SK-N-SH treated with all-trans-retinoic acid at 6 μM for 48 hours (cell line): ENCODE results near the gene SPEN.

Experiments
- ARNTL ChIP-seq: fragments of 450-650 bp; formaldehyde crosslinking; IDR thresholded peaks from 2 replicates; pipeline ENCODE4 v1.5.0; 2020; ENCODE audit warnings: low read depth, mild to moderate bottlenecking, moderate library complexity, borderline replicate concordance
- BACH2 ChIP-seq: fragments of 250-450 bp; sonication (Bioruptor Pico); IDR thresholded peaks from 2 replicates; pipeline ENCODE4 v1.9.0; 2021; ENCODE audit warnings: mild to moderate bottlenecking, borderline replicate concordance
- RARB ChIP-seq: fragments of 250-450 bp; sonication (Bioruptor Pico); IDR thresholded peaks from 2 replicates; pipeline ENCODE4 v1.8.0; 2021; ENCODE audit warnings: mild to moderate bottlenecking, moderate library complexity
- SNAI2 ChIP-seq: fragments of 250-450 bp; sonication (Bioruptor Pico); IDR thresholded peaks from 2 replicates; pipeline ENCODE4 v1.5.0; 2020; ENCODE audit warnings: mild to moderate bottlenecking, moderate library complexity
- TCF4 ChIP-seq: fragments of 250-450 bp; sonication (Bioruptor Pico); IDR thresholded peaks from 2 replicates; pipeline ENCODE4 v1.8.0; 2021; ENCODE audit warnings: mild to moderate bottlenecking, moderate library complexity, borderline replicate concordance
- TOX ChIP-seq: fragments of 250-450 bp; sonication (Bioruptor Pico); IDR thresholded peaks from 2 replicates; pipeline ENCODE4 v1.8.0; 2021; ENCODE audit warnings: mild to moderate bottlenecking, moderate library complexity, borderline replicate concordance
- ZFP3 ChIP-seq: fragments of 250-450 bp; sonication (Bioruptor Pico); IDR thresholded peaks from 2 replicates; pipeline ENCODE4 v1.5.0; 2020; ENCODE audit warnings: mild to moderate bottlenecking, moderate library complexity
- ZFP30 ChIP-seq: fragments of 450-650 bp; formaldehyde crosslinking; IDR thresholded peaks from 2 replicates; pipeline ENCODE4 v1.5.0; 2022; ENCODE audit warnings: mild to moderate bottlenecking, moderate library complexity
- ZNF70 ChIP-seq: fragments of 450-650 bp; formaldehyde crosslinking; IDR thresholded peaks from 2 replicates; pipeline ENCODE4 v1.5.0; 2020; ENCODE audit warnings: mild to moderate bottlenecking, moderate library complexity
- ZNF8 ChIP-seq: fragments of 450-650 bp; formaldehyde crosslinking; IDR thresholded peaks from 2 replicates; pipeline ENCODE4 v1.5.0; 2020; ENCODE audit warnings: mild to moderate bottlenecking, moderate library complexity
- TF ChIP-seq, protein P1 (sequence below): fragments of 250-450 bp; sonication (Bioruptor Pico); IDR thresholded peaks from 2 replicates; pipeline ENCODE4 v1.5.1; 2020; ENCODE audit warnings: low read depth, mild to moderate bottlenecking, moderate library complexity
- TF ChIP-seq, protein P2 (sequence below): fragments of 250-450 bp; sonication (Bioruptor Pico); IDR thresholded peaks from 2 replicates; pipeline ENCODE4 v1.8.0; 2021; ENCODE audit warnings: low read depth, mild to moderate bottlenecking, moderate library complexity, borderline replicate concordance
- TF ChIP-seq, protein P3 (sequence below): fragments of 250-450 bp; sonication (Bioruptor Pico); IDR thresholded peaks from 2 replicates; pipeline ENCODE4 v1.8.0; 2020; ENCODE audit warnings: mild to moderate bottlenecking, moderate library complexity, borderline replicate concordance
- TF ChIP-seq, protein P4 (sequence below): fragments of 250-450 bp; sonication (Bioruptor Pico); IDR thresholded peaks from 2 replicates; pipeline ENCODE4 v1.5.0; 2020; ENCODE audit warnings: mild to moderate bottlenecking, moderate library complexity

DNA sequence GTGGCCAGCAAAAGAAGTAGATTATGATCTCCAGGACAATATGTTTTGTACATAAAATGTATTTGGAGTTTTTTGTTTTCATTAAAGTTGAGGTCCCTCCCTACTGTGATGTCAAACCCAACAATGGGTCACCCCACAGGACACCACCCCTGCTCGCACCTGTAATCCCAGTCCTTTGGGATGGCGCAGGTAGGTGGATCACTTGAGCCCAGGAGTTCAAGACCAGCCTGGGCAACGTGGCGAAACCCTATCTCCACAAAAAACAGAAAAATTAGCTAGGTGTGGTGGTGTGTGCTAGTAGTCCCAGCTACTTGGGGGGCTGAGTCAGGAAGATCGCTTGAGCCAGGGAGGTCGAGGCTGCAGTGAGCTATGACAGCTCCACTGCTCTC is 119.4 kb downstream of the SPEN start:
- no peak for TF ChIP-seq TCF4
- TF ChIP-seq, protein P1, sequence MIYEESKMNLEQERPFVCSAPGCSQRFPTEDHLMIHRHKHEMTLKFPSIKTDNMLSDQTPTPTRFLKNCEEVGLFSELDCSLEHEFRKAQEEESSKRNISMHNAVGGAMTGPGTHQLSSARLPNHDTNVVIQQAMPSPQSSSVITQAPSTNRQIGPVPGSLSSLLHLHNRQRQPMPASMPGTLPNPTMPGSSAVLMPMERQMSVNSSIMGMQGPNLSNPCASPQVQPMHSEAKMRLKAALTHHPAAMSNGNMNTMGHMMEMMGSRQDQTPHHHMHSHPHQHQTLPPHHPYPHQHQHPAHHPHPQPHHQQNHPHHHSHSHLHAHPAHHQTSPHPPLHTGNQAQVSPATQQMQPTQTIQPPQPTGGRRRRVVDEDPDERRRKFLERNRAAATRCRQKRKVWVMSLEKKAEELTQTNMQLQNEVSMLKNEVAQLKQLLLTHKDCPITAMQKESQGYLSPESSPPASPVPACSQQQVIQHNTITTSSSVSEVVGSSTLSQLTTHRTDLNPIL (CRISPR knock-in tag) = no peak
- no peak for TF ChIP-seq TOX (CRISPR knock-in tag)
- TF ChIP-seq SNAI2 (CRISPR knock-in tag) = no peak
- TF ChIP-seq ZFP30 (CRISPR knock-in tag) = no peak
- no peak for TF ChIP-seq RARB (CRISPR knock-in tag)
- TF ChIP-seq, protein P2, sequence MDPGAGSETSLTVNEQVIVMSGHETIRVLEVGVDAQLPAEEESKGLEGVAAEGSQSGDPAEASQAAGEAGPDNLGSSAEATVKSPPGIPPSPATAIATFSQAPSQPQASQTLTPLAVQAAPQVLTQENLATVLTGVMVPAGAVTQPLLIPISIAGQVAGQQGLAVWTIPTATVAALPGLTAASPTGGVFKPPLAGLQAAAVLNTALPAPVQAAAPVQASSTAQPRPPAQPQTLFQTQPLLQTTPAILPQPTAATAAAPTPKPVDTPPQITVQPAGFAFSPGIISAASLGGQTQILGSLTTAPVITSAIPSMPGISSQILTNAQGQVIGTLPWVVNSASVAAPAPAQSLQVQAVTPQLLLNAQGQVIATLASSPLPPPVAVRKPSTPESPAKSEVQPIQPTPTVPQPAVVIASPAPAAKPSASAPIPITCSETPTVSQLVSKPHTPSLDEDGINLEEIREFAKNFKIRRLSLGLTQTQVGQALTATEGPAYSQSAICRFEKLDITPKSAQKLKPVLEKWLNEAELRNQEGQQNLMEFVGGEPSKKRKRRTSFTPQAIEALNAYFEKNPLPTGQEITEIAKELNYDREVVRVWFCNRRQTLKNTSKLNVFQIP (CRISPR knock-in tag) = no peak
- no peak for TF ChIP-seq ZFP3 (CRISPR knock-in tag)
- TF ChIP-seq, protein P3, sequence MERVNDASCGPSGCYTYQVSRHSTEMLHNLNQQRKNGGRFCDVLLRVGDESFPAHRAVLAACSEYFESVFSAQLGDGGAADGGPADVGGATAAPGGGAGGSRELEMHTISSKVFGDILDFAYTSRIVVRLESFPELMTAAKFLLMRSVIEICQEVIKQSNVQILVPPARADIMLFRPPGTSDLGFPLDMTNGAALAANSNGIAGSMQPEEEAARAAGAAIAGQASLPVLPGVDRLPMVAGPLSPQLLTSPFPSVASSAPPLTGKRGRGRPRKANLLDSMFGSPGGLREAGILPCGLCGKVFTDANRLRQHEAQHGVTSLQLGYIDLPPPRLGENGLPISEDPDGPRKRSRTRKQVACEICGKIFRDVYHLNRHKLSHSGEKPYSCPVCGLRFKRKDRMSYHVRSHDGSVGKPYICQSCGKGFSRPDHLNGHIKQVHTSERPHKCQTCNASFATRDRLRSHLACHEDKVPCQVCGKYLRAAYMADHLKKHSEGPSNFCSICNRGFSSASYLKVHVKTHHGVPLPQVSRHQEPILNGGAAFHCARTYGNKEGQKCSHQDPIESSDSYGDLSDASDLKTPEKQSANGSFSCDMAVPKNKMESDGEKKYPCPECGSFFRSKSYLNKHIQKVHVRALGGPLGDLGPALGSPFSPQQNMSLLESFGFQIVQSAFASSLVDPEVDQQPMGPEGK (CRISPR knock-in tag) = no peak
- no peak for TF ChIP-seq ZNF70 (CRISPR knock-in tag)
- TF ChIP-seq, protein P4, sequence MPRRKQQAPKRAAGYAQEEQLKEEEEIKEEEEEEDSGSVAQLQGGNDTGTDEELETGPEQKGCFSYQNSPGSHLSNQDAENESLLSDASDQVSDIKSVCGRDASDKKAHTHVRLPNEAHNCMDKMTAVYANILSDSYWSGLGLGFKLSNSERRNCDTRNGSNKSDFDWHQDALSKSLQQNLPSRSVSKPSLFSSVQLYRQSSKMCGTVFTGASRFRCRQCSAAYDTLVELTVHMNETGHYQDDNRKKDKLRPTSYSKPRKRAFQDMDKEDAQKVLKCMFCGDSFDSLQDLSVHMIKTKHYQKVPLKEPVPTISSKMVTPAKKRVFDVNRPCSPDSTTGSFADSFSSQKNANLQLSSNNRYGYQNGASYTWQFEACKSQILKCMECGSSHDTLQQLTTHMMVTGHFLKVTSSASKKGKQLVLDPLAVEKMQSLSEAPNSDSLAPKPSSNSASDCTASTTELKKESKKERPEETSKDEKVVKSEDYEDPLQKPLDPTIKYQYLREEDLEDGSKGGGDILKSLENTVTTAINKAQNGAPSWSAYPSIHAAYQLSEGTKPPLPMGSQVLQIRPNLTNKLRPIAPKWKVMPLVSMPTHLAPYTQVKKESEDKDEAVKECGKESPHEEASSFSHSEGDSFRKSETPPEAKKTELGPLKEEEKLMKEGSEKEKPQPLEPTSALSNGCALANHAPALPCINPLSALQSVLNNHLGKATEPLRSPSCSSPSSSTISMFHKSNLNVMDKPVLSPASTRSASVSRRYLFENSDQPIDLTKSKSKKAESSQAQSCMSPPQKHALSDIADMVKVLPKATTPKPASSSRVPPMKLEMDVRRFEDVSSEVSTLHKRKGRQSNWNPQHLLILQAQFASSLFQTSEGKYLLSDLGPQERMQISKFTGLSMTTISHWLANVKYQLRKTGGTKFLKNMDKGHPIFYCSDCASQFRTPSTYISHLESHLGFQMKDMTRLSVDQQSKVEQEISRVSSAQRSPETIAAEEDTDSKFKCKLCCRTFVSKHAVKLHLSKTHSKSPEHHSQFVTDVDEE (CRISPR knock-in tag) = no peak
- no peak for TF ChIP-seq ARNTL (CRISPR knock-in tag)
- no peak for TF ChIP-seq BACH2
- TF ChIP-seq ZNF8 (CRISPR knock-in tag) = no peak
